ENCODE measurements around the gene YAP1. TPM values are rescaled to one million over a fixed set of nuclear protein-coding genes. Genes with fewer than 3 reads are reported as not detected.
"Not testable (repeated sequence)": the region's sequence is repeated elsewhere in the genome, so short reads cannot be mapped to it uniquely, and the experiment has no call there.

The YAP1 gene
- total RNA-seq, 1 experiment from 2014 or later = 49.6 TPM

- no peak for DNase-seq (ENCODE audit: extremely low read depth, low read depth)
Observed at GRCh38 chr11:102234779-102235439, 124.7 kb downstream of the YAP1 start.

GRCh38 chr11:102237096-102237735, 127.0 kb downstream of the YAP1 start:
- DNase-seq (ENCODE audit: extremely low read depth, low read depth) = no peak

GRCh38 chr11:102238391-102238821, 128.2 kb downstream of the YAP1 start:
- DNase-seq (ENCODE audit: extremely low read depth, low read depth) = no peak

- no peak for DNase-seq (ENCODE audit: extremely low read depth, low read depth)
Observed at GRCh38 chr11:102239448-102239847, 129.2 kb downstream of the YAP1 start.

- DNase-seq (ENCODE audit: extremely low read depth, low read depth) = no peak
Observed at GRCh38 chr11:102239911-102240310, 129.7 kb downstream of the YAP1 start.

GRCh38 chr11:102240502-102240901, 130.3 kb downstream of the YAP1 start:
- no peak for DNase-seq (ENCODE audit: extremely low read depth, low read depth)

GRCh38 chr11:102241026-102241425, 130.8 kb downstream of the YAP1 start:
- no peak for DNase-seq (ENCODE audit: extremely low read depth, low read depth)

GRCh38 chr11:102243399-102243884, 133.2 kb downstream of the YAP1 start:
- no peak for DNase-seq (ENCODE audit: extremely low read depth, low read depth)

GRCh38 chr11:102244681-102245409, 134.6 kb downstream of the YAP1 start:
- DNase-seq (ENCODE audit: extremely low read depth, low read depth) = no peak

GRCh38 chr11:102251423-102251822, 141.2 kb downstream of the YAP1 start:
- DNase-seq (ENCODE audit: extremely low read depth, low read depth) = no peak

- no peak for DNase-seq (ENCODE audit: extremely low read depth, low read depth)
Observed at GRCh38 chr11:102252339-102252891, 142.2 kb downstream of the YAP1 start.

GRCh38 chr11:102253020-102253715, 142.9 kb downstream of the YAP1 start:
- DNase-seq (ENCODE audit: extremely low read depth, low read depth) = no peak

GRCh38 chr11:102254047-102254446, 143.8 kb downstream of the YAP1 start:
- DNase-seq (ENCODE audit: extremely low read depth, low read depth) = no peak

GRCh38 chr11:102256251-102256650, 146.0 kb downstream of the YAP1 start:
- no peak for DNase-seq (ENCODE audit: extremely low read depth, low read depth)

- no peak for DNase-seq (ENCODE audit: extremely low read depth, low read depth)
Observed at GRCh38 chr11:102260241-102260640, 150.0 kb downstream of the YAP1 start.

GRCh38 chr11:102263379-102264003, 153.2 kb downstream of the YAP1 start:
- DNase-seq (ENCODE audit: extremely low read depth, low read depth) = no peak

GRCh38 chr11:102264704-102265103, 154.5 kb downstream of the YAP1 start:
- not testable (repeated sequence) for DNase-seq (ENCODE audit: extremely low read depth, low read depth)

- DNase-seq (ENCODE audit: extremely low read depth, low read depth) = no peak
Observed at GRCh38 chr11:102266099-102266498, 155.9 kb downstream of the YAP1 start.

GRCh38 chr11:102267609-102268008, 157.4 kb downstream of the YAP1 start:
- no peak for DNase-seq (ENCODE audit: extremely low read depth, low read depth)

Data from NCI-H460 (cell line).